GM18519 (cell line): ENCODE measurements around the gene GNAT1.

Experiments used
- ATAC-seq: cut with Tn5 transposase; IDR thresholded peaks from one replicate; pipeline ENCODE4 v1.9.1; 2021; ENCODE audit warnings: mild to moderate bottlenecking, moderate library complexity; ENCODE audit not compliant: unreplicated experiment, low FRiP score

The GNAT1 gene

DNA sequence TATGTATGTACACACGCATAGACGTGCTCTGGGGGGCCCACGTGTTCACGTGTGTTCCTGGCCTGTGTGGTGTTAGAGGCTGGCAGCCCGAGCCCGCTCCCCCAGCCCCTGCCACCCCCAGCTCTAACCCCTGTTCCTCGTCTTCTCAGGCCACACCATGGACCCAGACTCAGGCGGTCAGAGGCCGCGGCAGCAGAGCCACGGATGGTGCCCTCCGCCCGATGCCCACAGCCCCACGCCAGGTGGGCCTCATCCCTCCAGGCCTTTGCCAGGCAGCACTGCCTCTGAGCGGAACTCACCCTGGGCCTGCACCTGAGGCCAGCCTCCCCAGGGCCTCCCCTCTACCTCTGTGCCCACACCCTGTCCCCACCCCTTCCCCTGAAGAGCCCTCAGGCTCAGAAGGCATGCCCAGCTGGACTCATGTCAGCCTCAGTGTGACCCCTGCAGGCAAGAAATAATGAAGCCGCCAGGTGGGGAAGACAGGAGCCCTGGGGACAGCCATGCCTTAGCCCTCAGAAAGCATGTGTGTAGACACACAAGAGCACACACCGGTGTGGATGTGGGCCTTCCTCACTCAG lies 16.4 kb upstream of the GNAT1 start:
- ATAC-seq, result no peak

DNA sequence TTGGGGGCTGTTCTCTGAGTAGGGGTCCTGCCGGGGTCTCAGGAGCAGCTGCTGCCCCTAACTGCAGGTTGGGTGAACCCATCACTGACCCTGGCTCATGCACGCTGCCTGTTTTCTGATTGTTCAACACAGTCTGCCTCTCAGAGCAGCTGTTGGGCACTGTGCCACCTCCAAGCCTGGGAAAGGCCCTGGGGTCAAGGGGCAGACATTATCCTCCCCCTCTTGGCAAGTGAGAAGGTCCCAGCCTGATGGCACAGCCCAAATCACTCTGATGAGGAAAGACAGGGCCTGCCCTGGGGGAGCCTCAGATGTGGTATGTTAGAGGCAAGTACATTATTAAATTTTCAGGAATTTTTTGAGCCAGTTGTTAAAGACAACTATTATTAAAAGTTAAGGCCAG lies 14.1 kb upstream of the GNAT1 start:
- no peak for ATAC-seq

DNA sequence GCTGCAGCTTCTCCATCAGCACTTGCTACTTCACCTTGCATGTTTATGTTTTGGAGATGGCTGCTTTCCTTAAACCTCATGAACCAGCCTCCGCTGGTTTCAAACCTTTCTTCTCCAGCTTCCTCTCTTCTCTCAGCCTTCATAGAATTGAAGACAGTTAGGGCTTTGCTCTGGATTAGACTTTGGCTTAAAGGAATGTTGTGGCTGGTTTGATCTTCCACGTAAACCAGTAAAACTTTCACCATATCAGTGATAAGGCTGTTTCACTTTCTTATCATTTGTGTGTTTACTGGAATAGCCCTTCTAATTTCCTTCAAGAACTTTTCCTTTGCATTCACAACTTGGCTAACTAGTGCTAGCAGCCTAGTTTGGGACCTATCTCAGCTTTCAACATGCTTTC lies 11.7 kb upstream of the GNAT1 start:
- ATAC-seq, result no peak

DNA sequence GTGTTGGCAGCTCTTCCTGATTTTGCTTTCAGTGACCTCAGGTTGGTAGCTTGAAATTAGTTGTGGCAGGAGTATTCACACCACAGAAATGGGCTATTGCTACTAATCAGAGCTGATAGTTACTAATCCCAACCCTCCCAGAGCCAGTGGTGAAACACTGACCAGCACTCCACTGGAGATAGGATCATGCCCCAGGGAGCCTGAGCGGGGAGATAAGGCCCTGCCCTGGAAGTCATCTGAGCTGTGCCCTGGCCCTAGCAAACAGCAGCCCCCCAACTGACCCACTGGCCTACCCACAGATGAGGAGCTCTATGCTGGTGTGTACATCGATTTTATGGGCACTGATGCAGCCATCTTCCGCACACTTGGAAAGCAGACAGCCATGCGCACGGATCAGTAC lies 9.4 kb upstream of the GNAT1 start:
- ATAC-seq, result no peak

DNA sequence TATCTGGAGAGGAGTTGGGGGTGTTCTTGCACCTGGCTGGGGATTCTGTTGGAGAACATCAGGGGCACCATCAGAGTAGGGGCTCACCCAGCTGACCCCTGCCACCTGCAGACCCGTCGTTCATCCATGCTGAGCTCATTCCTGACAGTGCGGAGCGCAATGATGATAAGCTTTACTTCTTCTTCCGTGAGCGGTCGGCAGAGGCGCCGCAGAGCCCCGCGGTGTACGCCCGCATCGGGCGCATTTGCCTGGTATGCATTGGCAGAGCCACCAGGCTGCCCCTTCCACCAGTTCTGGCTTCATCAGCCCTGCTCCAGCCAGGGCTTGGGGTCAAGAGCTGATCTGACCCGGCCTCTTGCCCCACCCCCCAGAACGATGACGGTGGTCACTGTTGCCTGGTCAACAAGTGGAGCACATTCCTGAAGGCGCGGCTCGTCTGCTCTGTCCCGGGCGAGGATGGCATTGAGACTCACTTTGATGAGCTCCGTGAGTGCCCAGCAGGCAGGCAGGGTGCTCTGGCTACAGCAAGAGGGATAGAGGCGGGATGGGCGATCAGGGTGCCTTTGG lies 8.8 kb upstream of the GNAT1 start:
- no peak for ATAC-seq

DNA sequence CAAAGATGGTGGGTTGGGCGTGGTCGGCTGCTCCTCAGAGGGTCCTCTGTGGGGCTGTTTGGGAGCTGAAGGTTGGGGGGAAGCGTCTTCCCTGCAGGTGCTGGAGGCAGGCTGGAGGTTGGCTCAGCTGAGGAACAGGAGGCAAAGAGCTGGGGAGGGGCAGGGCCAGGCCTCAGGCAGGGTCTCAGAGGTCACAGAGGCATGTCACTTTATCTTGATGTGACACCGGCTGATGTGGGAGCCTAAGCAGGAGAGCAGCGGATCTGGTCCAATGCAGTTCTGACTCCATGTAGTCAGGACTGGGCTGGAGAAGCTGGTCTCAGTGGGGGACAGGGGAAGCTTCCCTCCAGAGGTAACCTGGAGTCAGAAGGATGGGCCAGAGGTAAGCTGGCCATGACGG lies 7.7 kb upstream of the GNAT1 start:
- ATAC-seq, result no peak

DNA sequence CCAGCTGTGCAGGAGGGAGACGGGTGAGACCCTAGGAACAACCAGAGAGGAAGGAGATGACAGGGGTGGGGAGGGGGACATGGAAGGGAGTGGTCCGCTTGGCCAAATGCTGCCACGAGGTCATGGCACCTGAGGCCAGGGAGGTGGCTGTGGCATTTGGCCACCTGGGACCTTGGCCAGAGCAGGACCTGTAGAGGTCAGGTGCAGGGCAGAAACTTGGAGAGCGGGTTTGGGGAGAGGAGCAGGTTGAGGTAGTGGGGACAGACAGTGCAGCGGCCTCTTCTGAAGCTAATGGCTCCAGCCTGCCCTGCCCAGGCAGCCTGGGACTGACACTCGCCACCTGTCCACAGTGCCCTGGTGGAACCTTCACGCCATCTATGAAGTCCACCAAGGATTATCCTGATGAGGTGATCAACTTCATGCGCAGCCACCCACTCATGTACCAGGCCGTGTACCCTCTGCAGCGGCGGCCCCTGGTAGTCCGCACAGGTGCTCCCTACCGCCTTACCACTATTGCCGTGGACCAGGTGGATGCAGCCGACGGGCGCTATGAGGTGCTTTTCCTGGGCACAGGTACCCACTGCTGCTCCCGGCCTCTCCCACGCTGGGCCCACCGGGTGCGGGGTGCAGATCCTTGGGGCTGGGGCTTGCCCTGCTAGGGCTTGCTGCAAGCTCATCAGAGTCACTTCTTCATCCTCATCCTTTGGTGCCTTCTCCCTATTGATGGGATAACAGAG lies 7.0 kb upstream of the GNAT1 start:
- ATAC-seq, result no peak

DNA sequence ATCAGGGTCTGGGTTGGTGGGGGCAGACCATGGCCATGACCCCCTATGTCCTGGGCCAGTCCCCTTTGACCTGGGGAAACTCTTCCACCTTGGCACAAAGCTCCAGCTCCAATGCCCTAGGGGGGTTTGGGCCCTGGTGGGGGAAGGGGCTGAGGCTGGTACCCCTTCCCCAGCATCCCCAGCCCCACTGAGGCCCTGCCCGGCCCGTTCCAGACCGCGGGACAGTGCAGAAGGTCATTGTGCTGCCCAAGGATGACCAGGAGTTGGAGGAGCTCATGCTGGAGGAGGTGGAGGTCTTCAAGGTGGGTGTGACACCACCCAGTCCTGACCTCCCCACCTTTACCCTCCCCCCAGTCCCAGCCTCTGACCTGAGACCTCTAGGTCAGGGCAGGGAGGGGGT lies 6.2 kb upstream of the GNAT1 start:
- ATAC-seq, result no peak

DNA sequence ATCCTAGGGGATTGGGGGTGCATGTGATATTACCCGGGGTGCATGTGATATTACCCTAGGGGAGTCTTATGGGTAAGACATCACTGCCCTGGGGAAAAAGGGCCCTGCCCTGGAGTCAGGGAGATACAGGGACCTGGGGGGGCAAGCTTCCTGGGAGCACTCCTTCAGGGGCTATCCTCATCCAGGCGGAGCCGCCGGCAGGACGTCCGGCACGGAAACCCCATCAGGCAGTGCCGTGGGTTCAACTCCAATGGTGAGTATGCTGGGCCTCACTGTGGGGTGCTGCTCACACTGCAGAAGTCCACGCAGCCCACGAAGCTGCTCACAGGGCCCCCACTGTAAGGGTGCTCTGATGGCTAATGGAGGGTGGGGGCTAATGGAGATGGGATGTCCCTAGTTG lies 5.3 kb upstream of the GNAT1 start:
- no peak for ATAC-seq

DNA sequence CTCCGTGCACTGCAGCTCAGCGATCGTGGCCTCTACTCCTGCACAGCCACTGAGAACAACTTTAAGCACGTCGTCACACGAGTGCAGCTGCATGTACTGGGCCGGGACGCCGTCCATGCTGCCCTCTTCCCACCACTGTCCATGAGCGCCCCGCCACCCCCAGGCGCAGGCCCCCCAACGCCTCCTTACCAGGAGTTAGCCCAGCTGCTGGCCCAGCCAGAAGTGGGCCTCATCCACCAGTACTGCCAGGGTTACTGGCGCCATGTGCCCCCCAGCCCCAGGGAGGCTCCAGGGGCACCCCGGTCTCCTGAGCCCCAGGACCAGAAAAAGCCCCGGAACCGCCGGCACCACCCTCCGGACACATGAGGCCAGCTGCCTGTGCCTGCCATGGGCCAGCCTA lies 3.7 kb upstream of the GNAT1 start:
- no peak for ATAC-seq

DNA sequence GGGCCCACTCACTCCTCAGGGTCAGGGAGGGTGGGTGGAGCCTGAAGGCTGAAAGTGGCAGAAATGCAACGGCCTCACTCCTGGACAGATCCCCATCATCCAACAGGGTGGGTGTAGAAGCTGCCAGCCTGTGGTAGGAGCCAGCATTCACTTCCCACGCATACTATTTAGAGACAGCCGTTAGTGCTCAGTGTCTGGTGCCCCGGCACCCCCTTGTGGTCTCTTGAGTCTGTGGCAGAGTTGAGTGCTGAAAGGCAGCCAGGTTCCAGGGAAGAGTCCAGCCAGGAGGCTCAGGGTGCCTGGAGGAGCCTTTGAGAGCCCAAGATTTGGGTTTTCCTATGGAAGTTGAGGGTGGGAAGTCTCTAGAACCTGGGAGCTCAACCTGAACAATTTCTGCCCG lies 2.1 kb upstream of the GNAT1 start:
- ATAC-seq, result no peak

DNA sequence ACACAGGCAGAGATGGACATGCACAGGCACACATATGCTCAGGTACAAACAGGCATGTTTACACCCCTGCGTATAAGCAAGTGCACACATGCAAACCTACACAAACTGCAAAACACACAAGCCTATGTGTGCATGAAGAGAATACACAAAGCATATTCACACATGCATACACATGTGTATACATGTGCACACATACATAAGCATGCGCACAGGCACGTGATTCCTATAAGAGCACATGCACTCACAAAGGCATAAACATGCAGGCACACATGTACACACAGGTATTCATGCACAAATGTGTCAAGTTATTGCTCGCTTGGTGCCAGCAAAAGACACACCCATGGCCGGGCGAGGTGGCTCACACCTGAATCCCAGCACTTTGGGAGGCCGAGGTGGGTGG lies 1.4 kb upstream of the GNAT1 start:
- no peak for ATAC-seq

DNA sequence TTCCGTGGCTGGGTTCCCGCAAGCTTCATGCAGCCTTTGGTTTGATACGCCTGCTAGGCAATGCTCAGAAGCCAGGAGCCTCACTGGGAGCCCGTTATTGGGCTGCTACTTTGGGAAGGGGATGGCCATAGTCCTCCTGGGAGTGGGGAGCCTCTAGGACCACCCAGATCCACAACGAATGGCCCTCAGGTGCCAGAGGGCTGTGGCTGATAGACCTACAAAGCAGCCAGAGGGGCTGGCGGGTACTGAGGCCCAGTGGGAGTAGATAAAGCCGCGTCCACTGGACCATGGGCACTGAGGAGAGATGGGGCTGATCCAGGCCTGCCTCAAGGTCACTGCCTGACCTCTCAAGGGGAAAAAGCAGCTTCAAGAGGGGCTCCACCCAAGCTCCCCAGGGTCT lies 714 bp downstream of the GNAT1 start:
- ATAC-seq, result no peak

DNA sequence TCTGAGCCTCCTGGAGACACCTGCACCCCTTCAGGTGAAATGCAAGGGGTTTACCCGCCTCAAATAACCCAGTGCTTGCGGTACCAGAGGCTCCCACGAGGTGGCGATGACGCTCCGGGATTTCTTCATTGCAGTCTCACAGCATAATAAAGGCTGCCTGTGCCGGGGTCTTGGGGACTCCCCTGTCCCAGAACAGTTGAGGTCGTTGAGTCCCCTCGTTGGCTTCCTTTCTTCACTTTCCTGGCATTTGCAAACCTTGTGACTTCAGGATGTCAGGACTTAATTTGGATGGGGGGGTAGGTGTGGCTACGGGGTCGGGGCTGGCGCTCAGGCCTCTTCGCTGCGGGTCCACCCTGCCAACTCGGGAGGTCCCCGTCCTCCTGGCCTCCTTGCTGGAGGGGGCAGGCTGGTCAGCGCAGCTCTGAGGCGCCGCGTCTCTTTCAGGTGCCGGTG lies 1.3 kb downstream of the GNAT1 start:
- ATAC-seq, result no peak

DNA sequence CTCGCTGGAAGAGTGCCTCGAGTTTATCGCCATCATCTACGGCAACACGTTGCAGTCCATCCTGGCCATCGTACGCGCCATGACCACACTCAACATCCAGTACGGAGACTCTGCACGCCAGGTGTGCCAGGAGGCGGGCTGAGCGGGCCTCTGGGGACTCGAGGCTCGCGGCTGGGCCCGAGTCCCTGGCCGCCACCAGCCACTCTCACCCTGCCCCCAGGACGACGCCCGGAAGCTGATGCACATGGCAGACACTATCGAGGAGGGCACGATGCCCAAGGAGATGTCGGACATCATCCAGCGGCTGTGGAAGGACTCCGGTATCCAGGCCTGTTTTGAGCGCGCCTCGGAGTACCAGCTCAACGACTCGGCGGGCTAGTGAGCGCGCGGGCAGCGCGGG lies 1.9 kb downstream of the GNAT1 start:
- ATAC-seq, result no peak

DNA sequence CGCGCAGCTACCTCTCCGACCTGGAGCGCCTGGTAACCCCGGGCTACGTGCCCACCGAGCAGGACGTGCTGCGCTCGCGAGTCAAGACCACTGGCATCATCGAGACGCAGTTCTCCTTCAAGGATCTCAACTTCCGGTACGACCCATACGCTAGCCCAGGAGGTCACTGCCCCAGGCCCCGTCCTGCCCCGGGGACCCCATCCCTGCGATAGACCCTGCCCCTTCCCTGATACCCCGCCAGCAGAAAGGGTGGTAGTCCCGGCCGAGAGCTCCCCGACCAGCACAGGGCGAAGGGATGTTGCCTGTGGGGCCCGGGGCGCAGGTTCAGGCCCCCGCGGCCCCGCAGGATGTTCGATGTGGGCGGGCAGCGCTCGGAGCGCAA lies 2.3 kb downstream of the GNAT1 start:
- ATAC-seq, result no peak

DNA sequence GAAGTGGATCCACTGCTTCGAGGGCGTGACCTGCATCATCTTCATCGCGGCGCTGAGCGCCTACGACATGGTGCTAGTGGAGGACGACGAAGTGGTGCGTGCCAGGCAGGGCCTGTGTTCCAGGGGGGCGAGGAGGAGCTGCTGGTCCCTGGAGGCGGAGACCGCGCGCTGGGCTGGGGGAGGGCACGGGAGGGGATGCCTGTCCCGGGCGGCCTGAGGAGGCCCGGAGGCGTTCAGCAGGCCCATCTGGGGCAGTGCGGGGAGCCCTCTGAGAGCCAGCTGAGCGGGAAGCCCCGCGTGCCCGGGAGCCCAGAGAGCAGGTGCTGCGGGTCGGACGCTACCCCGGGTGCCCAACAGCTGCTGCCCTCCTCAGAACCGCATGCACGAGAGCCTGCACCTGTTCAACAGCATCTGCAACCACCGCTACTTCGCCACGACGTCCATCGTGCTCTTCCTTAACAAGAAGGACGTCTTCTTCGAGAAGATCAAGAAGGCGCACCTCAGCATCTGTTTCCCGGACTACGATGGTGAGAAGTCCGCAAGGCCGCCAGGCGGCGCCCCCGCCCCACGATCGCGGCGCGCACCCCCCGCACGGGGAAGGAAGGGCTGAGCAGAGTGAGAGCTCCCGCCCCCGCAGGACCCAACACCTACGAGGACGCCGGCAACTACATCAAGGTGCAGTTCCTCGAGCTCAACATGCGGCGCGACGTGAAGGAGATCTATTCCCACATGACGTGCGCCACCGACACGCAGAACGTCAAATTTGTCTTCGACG lies 2.9 kb downstream of the GNAT1 start:
- no peak for ATAC-seq

DNA sequence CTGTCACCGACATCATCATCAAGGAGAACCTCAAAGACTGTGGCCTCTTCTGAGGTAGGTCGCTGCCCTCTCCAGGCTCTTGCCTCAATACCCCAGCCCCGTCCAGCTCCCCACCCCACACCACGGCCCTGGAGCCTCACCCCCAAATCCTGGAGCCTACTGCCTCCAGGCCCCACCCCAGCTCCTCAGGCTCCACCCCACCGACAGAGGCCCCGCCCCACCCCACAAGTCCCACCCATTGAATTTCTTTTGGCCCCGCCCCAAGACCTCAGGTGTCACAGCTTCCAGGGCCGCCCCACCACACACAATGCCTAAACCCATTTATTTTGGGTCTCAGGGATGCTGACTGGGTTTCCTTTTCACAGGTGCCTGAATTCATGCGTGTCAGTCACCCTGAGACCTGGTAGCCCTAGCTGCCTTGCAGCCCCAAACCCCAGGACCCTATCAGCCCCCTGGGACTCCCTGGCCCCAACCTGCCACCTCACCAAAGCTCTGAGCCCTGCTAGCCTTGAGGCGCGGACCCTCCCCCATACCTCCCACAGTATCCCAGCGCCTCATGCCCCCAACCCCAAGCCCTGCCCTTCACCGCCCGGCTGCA lies 3.6 kb downstream of the GNAT1 start:
- ATAC-seq, result no peak

DNA sequence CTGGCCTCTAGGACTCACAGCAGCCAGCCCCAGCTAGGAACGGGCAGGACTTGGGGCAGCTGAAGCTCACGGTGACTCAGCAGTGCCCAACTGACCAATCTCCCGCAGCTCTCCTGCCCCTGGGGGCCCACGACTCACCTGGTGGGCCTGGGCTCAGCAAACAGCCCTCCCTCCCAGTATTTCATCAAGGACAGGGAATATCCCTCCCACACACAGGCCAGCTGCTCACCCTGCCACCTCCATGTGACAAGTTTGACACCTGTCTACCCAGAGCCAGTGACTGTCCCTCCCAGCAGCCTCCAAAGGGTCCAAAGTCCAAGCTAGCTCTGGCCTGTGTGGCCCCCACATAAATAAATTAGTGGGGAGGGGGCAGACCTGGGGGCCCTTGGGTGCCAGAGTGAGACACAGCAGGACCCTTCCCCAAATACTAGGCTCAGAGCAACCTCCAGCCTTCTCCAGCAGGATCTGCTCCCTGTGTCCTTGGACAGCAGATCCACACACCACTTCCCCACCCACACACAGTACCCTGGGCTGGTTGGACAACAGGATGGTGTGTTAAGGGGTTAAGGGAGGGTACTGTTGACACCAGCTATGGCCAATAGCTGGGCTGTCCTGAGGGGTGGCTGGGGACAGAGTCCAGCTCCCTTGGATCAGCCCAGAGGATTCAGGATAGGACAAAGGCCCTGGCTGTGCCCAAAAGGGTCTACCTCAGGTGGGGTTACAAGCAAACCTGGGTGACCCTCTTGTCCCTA lies 4.3 kb downstream of the GNAT1 start:
- ATAC-seq, result no peak

DNA sequence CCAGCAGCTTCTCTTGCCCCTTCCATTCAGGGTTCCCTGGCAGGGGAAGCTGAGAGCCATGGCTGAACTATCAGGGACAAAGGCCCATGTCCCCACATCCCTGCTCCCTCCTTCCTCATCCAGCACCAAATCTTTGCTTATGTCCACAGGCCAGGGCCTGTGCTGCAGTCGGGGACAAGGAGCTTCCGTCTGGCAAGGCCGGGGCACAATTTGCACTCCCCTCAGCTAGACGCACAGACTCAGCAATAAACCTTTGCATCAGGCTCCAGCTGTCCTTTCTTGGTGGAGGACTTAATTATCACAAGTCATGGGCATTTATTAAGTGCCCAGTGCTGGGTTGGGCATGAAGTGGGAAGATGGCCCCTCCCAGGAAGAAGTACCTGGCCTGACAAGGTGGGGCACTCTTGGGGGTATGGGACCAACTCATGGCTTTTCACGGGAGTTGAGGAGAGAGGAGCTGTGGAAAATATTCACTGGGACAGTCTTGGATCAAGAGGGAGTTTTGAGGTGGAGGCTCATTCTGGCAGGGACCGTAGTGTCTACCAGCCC lies 4.9 kb downstream of the GNAT1 start:
- ATAC-seq, result no peak
